ENCODE results near the gene IRF2BP2. TPM values are rescaled to one million over a fixed set of nuclear protein-coding genes. Genes with fewer than 3 reads are reported as not detected.

IRF2BP2 gene
- total RNA-seq (84.0 and 113 TPM in 2 replicates), polyA plus RNA-seq (24.3 and 33.2 TPM in 2 replicates)

- no peaks in the 10 kb centered on the region for H3K9me3 ChIP-seq (ENCODE audit: low read depth)
- no peaks in the 10 kb centered on the region for H3K27me3 ChIP-seq
- peak; percentile 91 to 94 for DNase-seq (ENCODE audit: low read depth in 1 of 2, low spot score in 1 of 2)
- peaks cover 35% of the 10 kb centered on the region for H3K4me1 ChIP-seq (ENCODE audit: low read depth)
- H3K27ac ChIP-seq: peak within 1 kb of the TSS; percentile 98
- peak; percentile 10 for TF ChIP-seq CTCF (IDR thresholded peaks at IDR 0.05; ENCODE audit: low read depth, low read length)
- peaks cover 27% of the 10 kb centered on the region for H3K36me3 ChIP-seq
- peak within 1 kb of the TSS; percentile 95 for H3K4me3 ChIP-seq
Observed at GRCh38 chr1:234610061-234610665, at the start of gene IRF2BP2. IRF2BP2 (minus strand) TSS chr1:234610178; CDS start chr1:234609494, 684 bp downstream.

GRCh38 chr1:234659538-234659937, 49.6 kb upstream of the IRF2BP2 start:
- TF ChIP-seq CTCF (IDR thresholded peaks at IDR 0.05; ENCODE audit: low read depth, low read length): no peak
- DNase-seq (ENCODE audit: low read depth in 1 of 2, low spot score in 1 of 2): peak in 1 of 2 donors; percentile 63
- Histone ChIP-seq H3K4me1 (ENCODE audit: low read depth) (peaks cover 4% of the 10 kb centered on the region), H3K4me3 (no peak overlapping the region), H3K9me3 (ENCODE audit: low read depth) (no peaks in the 10 kb centered on the region), H3K27me3 (no peaks in the 10 kb centered on the region), H3K36me3 (no peaks in the 10 kb centered on the region), H3K27ac (no peak overlapping the region)

- Histone ChIP-seq H3K36me3 (no peaks in the 10 kb centered on the region), H3K4me3 (no peak overlapping the region), H3K27ac (no peak overlapping the region), H3K27me3 (no peaks in the 10 kb centered on the region), H3K4me1 (ENCODE audit: low read depth) (peaks cover 4% of the 10 kb centered on the region), H3K9me3 (ENCODE audit: low read depth) (no peaks in the 10 kb centered on the region)
- peak in 1 of 2 donors; percentile 61 for DNase-seq (ENCODE audit: low read depth in 1 of 2, low spot score in 1 of 2)
- TF ChIP-seq CTCF (IDR thresholded peaks at IDR 0.05; ENCODE audit: low read depth, low read length): no peak
Observed at GRCh38 chr1:234658138-234658537, 48.2 kb upstream of the IRF2BP2 start.

- no peaks in the 10 kb centered on the region for H3K27me3 ChIP-seq
- H3K27ac ChIP-seq: no peak overlapping the region
- no peak for TF ChIP-seq CTCF (IDR thresholded peaks at IDR 0.05; ENCODE audit: low read depth, low read length)
- DNase-seq (ENCODE audit: low read depth in 1 of 2, low spot score in 1 of 2): peak in 1 of 2 donors; percentile 71
- no peak overlapping the region for H3K4me3 ChIP-seq
- peaks cover 4% of the 10 kb centered on the region for H3K4me1 ChIP-seq (ENCODE audit: low read depth)
- no peaks in the 10 kb centered on the region for H3K9me3 ChIP-seq (ENCODE audit: low read depth)
- H3K36me3 ChIP-seq: no peaks in the 10 kb centered on the region
Observed at GRCh38 chr1:234656944-234657654, 47.1 kb upstream of the IRF2BP2 start.

- peak in 1 of 2 donors; percentile 44 for DNase-seq (ENCODE audit: low read depth in 1 of 2, low spot score in 1 of 2)
- Histone ChIP-seq H3K36me3 (no peaks in the 10 kb centered on the region), H3K4me1 (ENCODE audit: low read depth) (peaks cover 4% of the 10 kb centered on the region), H3K9me3 (ENCODE audit: low read depth) (no peaks in the 10 kb centered on the region), H3K4me3 (no peak overlapping the region), H3K27ac (no peak overlapping the region), H3K27me3 (no peaks in the 10 kb centered on the region)
- no peak for TF ChIP-seq CTCF (IDR thresholded peaks at IDR 0.05; ENCODE audit: low read depth, low read length)
Observed at GRCh38 chr1:234656070-234656895, 46.3 kb upstream of the IRF2BP2 start.
